Measurements from ENCODE around the gene TNFRSF13B.

TNFRSF13B gene

DNA sequence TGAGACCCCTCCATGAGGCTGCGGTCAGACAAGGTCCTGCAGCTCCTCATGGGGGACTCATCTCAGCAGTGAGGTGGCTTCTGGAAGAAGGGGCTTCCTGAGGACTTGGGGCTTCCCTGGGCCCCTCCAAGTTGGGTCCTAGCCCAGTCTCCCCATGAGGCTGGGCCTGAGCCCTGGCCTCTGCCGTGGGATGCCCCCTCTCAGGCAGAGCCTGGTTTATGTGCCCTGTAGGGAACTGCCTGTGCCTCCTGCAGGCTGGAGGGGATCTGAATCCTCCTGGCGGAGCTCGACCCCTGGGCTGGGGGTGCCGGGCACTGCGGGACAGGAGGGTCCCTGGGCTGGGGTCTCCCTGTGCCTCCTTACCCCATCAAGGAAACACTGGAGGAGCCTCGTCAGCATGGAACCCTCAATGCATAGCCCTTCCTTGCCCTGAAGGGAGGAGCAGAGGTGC lies 45.8 kb downstream of the TNFRSF13B start:
- TF ChIP-seq GATA2 (IDR thresholded peaks at IDR 0.05; ENCODE audit: low read depth, low read length) = no peak

DNA sequence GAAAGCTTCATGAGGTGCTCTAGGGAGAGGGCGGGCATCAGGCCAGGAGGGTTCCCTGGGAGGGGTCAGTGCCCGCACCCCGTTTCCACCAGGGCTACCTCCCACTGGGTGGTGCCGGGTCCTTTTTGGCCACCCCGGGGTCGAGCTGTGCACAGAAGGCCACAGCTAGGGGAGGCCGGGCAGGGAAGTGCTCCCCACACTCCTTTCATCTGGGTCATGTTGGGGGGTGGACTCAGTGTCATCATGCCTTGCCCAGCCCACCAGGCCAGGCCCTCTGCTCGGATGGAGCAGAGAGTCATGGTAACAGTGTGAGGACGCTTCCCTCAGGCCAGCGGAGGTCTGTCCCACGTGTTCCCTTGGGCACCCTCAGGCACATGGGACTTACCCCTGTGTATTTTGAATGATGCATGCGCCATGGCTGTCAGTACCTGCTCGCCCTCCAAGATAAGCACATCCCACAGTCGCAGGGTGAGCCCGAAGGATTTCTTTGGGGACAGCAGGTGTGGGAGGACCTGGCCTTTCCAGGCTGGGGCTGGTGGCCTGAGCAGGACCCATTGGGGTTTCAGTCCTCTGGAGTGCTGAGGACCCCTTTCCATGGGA lies 46.4 kb downstream of the TNFRSF13B start:
- TF ChIP-seq GATA2 (IDR thresholded peaks at IDR 0.05; ENCODE audit: low read depth, low read length) (no peak), GATA3 (IDR thresholded peaks at IDR 0.05; ENCODE audit: low read depth, low read length) (no peak)

DNA sequence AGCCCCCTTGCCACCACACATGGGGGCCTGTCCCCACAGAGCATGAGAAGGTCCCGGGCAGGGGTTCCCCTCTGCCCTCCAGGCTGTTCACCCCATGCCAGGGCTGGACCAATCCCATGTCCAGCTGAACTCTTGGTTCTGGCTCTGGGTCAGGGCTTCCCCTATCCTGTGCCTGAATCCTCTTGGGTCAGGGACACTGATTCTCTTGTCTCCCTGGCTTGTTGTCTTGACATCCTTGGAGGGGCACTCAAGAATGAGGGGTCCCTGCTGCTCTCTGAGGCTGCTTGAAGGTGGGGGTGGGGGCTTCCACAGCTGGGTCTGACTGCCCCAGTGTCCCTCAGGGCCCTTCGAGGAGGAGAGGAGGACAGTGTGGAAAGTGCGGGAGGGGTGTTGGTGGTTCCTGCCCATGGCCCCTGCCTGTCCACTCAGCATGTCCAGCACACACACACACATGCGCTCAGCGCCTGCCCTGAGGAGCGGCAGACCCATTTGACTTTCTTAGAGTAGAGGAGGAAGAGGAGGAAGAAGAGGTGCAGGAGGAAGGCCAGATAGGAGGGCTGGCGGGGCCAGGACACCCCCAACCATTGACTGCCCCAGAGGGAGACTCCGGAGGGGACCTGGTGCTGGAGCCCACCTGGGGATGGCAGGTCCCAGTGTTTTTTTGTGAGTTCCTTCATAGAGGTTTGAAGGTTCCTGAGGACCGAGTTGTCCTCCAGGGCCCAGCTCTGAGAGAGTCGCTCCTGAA lies 47.0 kb downstream of the TNFRSF13B start:
- no peak for TF ChIP-seq GATA2 (IDR thresholded peaks at IDR 0.05; ENCODE audit: low read depth, low read length)
- no peak for TF ChIP-seq GATA3 (IDR thresholded peaks at IDR 0.05; ENCODE audit: low read depth, low read length)

DNA sequence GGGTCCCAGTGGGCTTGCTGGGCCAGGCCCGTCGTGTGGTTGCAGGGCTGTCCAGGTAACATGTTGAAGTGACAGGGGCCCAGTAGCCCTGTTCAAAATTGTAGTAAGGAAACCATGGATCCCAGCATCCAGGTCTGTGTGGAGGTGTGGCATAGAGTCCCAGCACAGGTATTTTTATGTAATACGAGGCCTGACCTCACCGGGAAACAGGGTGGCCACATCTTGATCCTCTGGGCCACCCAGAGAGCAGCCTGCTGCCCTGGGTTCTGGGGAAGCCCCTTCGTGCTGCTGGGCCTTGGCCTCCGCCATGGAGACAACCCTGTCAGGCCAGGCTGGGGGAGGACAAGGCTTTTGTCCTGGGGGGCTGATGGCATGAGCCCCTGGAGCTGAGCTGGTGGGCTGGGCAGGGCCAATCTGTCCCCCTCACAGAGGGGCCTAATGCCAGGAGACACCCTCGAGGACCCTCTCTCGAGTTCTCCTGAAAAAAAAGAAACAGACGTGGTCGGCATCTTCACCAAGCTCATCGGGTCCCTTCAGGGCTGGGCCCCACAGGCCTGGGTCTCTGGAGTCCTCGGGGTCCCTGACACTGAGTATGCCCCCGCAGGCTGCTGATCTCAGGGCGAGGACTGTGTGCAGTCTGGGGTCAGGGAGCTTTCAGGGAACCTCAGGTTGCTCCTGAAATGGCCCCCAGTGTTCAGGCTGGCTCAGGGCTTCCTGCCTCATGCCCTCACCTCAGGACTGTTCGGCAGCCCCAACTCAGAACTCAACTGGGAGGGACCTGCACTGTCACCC lies 47.8 kb downstream of the TNFRSF13B start:
- TF ChIP-seq GATA2 (IDR thresholded peaks at IDR 0.05; ENCODE audit: low read depth, low read length) (no peak), GATA3 (IDR thresholded peaks at IDR 0.05; ENCODE audit: low read depth, low read length) (no peak)

DNA sequence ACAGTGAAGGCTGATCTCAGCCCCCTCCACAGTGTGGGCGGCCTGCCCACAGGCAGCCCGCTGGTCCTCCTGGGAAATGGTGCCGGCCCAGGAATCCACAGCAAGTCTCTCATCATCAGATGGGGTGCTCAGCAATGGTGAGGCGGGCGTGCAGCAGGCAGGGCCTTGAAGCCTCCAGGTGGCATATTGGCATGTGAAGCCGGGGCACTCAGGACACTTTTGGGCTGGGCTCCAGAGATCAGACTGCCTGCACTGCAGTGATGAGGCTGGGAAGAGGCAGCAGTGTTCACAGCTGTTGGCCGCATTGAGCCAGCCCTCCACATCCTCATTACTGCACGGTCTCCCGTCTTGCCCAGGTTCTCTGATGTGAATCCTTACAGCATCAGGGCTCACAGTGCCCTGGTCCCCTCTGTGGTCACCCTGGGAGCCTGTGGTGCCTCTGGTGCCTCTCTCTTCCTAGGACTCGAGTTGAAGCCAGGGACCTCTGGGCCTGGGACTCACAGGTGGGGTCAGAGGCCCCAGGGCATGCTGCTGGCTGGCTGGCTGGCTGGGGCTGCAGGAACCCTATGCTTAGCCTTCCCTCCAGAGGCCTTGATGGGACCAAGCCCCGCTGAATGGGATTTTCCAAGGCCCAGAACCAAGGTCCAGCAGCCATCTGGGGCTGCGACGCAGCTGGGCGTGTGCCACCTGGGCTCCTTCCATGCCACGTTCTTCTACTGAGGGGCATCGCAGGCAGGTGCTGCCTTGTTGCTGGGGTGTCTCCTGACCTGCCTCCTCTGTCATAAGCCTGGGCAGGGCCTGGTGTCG lies 48.6 kb downstream of the TNFRSF13B start:
- TF ChIP-seq GATA3 (IDR thresholded peaks at IDR 0.05; ENCODE audit: low read depth, low read length) (no peak), GATA2 (IDR thresholded peaks at IDR 0.05; ENCODE audit: low read depth, low read length) (no peak)

DNA sequence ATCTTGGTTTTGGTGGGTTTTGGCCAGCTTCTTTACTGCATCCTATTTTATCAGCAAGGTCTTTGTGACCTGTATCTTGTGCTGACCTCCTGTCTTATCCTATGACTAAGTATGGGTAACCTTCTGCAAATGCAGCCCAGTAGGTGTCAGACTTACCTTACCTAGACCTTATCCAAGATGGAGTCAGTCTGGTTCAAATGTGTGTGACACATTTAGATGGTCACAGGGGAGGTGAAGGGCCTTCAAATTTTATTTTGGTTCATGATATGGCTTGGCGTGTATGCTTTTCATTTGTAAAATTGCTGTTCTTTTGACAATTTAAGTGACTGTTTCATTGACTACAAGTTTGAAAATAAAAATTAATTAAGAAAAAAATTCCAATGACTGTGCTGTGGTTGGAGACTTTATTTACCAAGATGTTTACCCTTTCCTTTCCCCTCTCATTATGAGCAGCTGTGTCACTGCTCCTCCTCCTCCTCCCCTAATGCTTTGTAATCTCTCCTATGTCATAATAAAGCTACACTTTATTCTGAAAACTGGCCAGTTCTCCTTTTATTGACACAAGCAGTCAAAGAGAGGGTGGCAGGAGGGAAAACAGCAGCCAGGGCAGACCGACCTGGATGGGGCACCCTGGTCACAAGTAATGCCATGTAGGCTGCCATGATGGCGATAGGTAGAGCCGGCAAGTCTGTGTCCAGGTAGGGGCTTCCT lies 49.4 kb downstream of the TNFRSF13B start:
- TF ChIP-seq GATA2 (IDR thresholded peaks at IDR 0.05; ENCODE audit: low read depth, low read length) = no peak
- no peak for TF ChIP-seq GATA3 (IDR thresholded peaks at IDR 0.05; ENCODE audit: low read depth, low read length)

DNA sequence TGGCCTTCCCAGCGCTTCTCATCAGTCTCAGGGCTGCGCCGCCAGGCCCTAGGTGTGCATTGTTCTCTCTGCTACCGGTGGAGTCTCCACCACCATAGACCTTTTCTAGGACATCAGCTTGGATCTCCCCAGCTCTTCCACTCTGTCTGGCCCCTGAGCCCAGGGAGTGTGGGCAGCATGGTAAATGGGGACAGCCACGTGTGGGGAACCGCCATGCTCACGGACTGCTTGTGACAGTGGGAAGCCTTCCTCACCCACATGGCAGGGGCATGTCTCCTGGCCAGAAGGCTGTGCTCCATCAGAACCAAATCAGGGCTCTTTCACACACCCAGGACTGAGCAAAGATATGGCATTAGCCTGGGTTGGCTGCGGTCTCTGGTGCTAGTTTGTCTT lies 51.3 kb downstream of the TNFRSF13B start:
- TF ChIP-seq GATA2 (IDR thresholded peaks at IDR 0.05; ENCODE audit: low read depth, low read length) = no peak
- no peak for TF ChIP-seq GATA3 (IDR thresholded peaks at IDR 0.05; ENCODE audit: low read depth, low read length)

DNA sequence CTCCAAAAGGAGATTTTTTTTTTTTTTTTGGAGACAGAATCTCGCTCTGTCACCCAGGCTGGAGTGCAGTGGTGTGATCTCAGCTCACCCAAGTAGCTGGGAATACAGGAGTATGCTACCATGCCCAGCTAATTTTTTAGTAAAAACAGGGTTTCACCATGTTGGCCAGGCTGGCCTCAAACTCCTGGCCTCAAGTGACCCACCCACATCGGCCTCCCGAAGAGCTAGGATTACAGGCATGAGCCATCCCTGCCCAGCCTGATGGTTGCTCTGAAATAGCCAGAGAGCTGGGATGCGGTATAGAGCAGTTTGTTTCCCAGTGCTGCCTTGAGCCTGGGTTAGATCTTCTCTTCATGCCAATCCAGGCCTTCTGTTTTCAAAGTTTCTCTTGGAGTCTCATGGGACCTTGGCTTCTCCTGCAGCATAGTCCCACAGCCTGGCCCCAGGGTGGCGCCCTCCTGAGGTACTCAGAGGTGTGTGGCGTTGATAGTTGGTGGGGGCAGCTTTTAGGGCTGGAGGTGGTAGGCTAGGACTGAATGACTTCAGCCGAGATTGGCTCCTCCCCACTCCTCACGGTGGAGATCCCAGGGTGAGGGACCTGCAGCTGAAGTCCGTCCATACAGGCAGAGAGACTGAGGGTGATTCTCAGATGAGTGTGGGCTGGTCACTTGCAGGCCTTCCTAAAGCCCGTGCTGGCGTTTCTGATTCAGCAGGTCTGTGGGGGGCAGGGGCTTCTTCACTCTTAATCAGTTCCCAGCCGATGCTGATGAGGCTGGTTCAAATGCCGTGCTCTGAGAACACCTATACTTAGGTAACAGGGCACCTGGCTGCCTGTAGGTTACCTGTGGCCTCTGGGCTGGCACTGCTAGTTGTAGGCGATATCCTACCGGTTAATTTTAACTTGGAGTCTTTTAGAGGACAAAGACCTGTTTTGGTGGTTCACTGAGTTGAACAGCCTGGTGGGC lies 52.0 kb downstream of the TNFRSF13B start:
- TF ChIP-seq GATA3 (IDR thresholded peaks at IDR 0.05; ENCODE audit: low read depth, low read length) = no peak
- no peak for TF ChIP-seq GATA2 (IDR thresholded peaks at IDR 0.05; ENCODE audit: low read depth, low read length)

DNA sequence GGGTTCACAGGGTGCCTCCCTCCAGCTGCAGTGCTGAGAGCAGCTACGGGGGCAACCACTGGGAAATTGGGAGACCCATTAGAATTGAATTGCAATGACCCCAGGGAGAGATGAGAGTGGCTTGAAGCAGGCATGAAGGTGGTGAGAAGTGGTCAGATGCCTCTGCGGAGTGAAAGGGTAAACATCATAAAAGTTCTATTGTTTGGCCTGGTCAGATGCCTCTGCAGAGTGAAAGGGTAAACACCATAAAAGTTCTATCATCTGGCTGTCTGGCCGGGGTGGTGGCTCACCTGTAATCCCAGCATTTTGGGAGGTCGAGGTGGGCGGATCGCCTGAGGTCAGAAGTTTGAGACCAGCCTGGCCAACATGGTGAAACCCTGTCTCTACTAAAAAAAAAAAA lies 53.5 kb downstream of the TNFRSF13B start:
- TF ChIP-seq GATA3 (IDR thresholded peaks at IDR 0.05; ENCODE audit: low read depth, low read length) (no peak), GATA2 (IDR thresholded peaks at IDR 0.05; ENCODE audit: low read depth, low read length) (no peak)

DNA sequence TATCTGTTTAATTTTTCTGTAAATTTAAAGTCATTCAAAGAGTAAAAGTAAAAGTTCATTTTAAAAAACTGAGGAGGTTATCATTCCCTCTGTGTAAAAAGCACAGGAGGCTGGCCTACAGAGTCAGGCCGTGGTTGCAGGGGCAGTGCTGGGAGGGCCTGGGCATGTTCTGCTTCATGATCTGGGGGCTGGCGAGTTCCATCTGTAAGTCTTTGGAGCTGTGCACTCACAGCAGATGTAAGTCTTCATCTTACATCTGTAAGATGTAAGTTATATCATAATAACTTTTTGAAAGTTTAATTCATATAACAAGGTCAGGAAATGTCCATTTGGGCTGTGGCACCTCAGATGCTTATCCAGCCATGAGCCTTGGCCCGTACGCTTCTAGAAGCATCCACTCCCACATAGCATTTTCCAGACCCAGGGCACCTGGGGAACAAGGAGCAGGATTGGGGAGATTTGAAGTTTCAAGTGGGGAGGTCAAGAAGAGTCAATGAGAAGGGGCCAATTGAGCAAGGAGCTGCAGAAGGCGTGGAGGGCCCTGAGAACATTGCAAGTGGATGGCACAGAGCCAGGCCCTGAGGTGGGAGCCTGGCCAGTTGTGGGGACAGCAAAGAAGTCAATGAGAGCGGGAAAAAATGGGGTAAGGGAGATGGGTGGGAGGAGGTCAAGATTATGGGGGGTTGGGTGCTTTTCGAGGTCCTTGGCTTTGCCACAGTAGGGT lies 54.1 kb downstream of the TNFRSF13B start:
- TF ChIP-seq GATA3 (IDR thresholded peaks at IDR 0.05; ENCODE audit: low read depth, low read length) = no peak
- no peak for TF ChIP-seq GATA2 (IDR thresholded peaks at IDR 0.05; ENCODE audit: low read depth, low read length)

DNA sequence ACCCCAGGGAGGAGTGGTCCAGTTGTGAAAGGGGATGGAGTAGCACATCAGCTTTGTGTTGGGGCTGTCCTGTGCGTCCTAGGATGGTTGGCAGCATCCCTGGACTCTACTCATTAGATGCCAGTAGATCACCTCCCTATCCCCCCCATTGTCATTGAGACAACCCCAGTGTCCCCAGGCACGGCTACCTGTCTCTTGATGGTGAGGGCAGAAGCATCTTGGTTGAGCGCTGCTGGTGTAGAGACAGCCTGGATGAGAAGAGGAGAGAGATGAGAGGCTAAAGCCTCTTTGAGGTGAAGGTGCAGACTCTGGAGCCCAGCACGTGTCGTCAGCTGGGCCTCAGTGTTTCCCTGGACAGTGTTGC lies 55.4 kb downstream of the TNFRSF13B start:
- no peak for TF ChIP-seq GATA3 (IDR thresholded peaks at IDR 0.05; ENCODE audit: low read depth, low read length)
- TF ChIP-seq GATA2 (IDR thresholded peaks at IDR 0.05; ENCODE audit: low read depth, low read length) = no peak
